OCI-LY7 (cell line): ENCODE measurements around the gene APEH. TPM values are rescaled to one million over a fixed set of nuclear protein-coding genes. Genes with fewer than 3 reads are reported as not detected.

Source experiments
- BruUV-seq: library from RNA; stranded (reverse); fragments of 400-500 nt; replicated peaks from 2 replicates; lab custom pipeline; 2021; lab: Mats Ljungman, UMichigan
- CTCF ChIA-PET: fragments of 300-600 bp; sonication (Branson Sonifier 250); formaldehyde crosslinking; loops from one replicate; lab custom pipeline; 2022; ENCODE audit warnings: antibody characterized with exemption; ENCODE audit not compliant: unreplicated experiment; lab: Charles Lee
- POLR2A ChIA-PET: fragments of 300-600 bp; sonication (Branson Sonifier 250); formaldehyde crosslinking; loops from one replicate; lab custom pipeline; 2022; ENCODE audit warnings: antibody characterized with exemption; lab: Charles Lee
- DNase-seq: peaks from one replicate; pipeline ENCODE4 v3.0.0-alpha.2; 2015; ENCODE audit warnings: low spot score
- H2AFZ ChIP-seq: fragments of 200-600 bp; sonication (generic), shearing (Covaris generic); 2 replicates; pipeline ENCODE4 v1.6.1; 2014; ENCODE audit warnings: mild to moderate bottlenecking, antibody characterized with exemption, low read length, moderate library complexity
- H3K27ac ChIP-seq: fragments of 200-600 bp; sonication (generic); 2 replicates; pipeline ENCODE4 v1.5.1; 2014; ENCODE audit warnings: mixed run types, low read depth, mild to moderate bottlenecking, moderate library complexity, low read length, inconsistent platforms; ENCODE audit not compliant: poor library complexity, severe bottlenecking
- H3K36me3 ChIP-seq: fragments of 200-600 bp; sonication (generic); 2 replicates; pipeline ENCODE4 v1.6.1; 2014; ENCODE audit warnings: mild to moderate bottlenecking, antibody characterized with exemption, low read length, moderate library complexity, mixed read lengths; ENCODE audit not compliant: insufficient read depth
- H3K4me1 ChIP-seq: fragments of 200-600 bp; sonication (generic); 2 replicates; pipeline ENCODE4 v1.5.1; 2014; ENCODE audit warnings: mild to moderate bottlenecking, low read length; ENCODE audit not compliant: insufficient read depth, poor library complexity, severe bottlenecking
- H3K4me2 ChIP-seq: fragments of 200-600 bp; sonication (generic); 2 replicates; pipeline ENCODE4 v1.6.1; 2014; ENCODE audit warnings: mild to moderate bottlenecking, low read length
- H3K4me3 ChIP-seq: fragments of 200-600 bp; sonication (generic); 2 replicates; pipeline ENCODE4 v1.5.1; 2014; ENCODE audit warnings: mild to moderate bottlenecking, low read depth, low read length; ENCODE audit not compliant: poor library complexity, severe bottlenecking
- H3K79me2 ChIP-seq: fragments of 200-600 bp; sonication (generic); 2 replicates; pipeline ENCODE4 v1.6.1; 2016; ENCODE audit warnings: low read depth, mild to moderate bottlenecking, low read length, moderate library complexity, mixed read lengths; ENCODE audit not compliant: insufficient read depth
- H3K9me2 ChIP-seq: fragments of 200-600 bp; sonication (generic); 2 replicates; pipeline ENCODE4 v1.6.1; 2016; ENCODE audit warnings: mild to moderate bottlenecking, low read length, mixed read lengths; ENCODE audit not compliant: insufficient read depth
- H3K9me3 ChIP-seq: fragments of 200-600 bp; sonication (generic); 2 replicates; pipeline ENCODE4 v1.6.1; 2014; ENCODE audit warnings: mild to moderate bottlenecking, mixed run types, low read length, mixed read lengths
- H4K20me1 ChIP-seq: fragments of 200-600 bp; sonication (generic); 2 replicates; pipeline ENCODE4 v1.6.1; 2014; ENCODE audit warnings: mild to moderate bottlenecking, antibody characterized with exemption, low read length, moderate library complexity, mixed read lengths; ENCODE audit not compliant: insufficient read depth
- EZH2phosphoT487 ChIP-seq: fragments of 200-600 bp; sonication (generic); IDR thresholded peaks from 2 replicates; pipeline ENCODE4 v1.6.1; 2018; ENCODE audit warnings: low read depth, borderline replicate concordance, mild to moderate bottlenecking, mixed run types, antibody characterized with exemption, low read length, moderate library complexity, mixed read lengths
- intact Hi-C: fragments of 100-400 bp; cut with micrococcal nuclease; formaldehyde crosslinking; loops from one replicate; pipeline ENCODE4 v1.10.0; 2022; ENCODE audit not compliant: unreplicated experiment
- total RNA-seq, 2 experiments: library from RNA; depleted of rRNA in 1 of 2; stranded (reverse); fragments of >200 nt in 1 of 2; shearing (Covaris generic) in 1 of 2; gene quantifications; 2 replicates each; pipeline ENCODE4 v1.2.3, GENCODE V29; 2014 to 2022
- TF ChIP-seq, protein P1 (sequence below): fragments of 200-600 bp; sonication (generic); conservative IDR thresholded peaks from 2 replicates; pipeline ENCODE4 v1.5.1; 2014; ENCODE audit warnings: mild to moderate bottlenecking, antibody characterized with exemption, low read length, moderate library complexity, mixed read lengths

Gene APEH
- total RNA-seq, 2 experiments from 2014 or later, result 112 to 132 TPM

DNA sequence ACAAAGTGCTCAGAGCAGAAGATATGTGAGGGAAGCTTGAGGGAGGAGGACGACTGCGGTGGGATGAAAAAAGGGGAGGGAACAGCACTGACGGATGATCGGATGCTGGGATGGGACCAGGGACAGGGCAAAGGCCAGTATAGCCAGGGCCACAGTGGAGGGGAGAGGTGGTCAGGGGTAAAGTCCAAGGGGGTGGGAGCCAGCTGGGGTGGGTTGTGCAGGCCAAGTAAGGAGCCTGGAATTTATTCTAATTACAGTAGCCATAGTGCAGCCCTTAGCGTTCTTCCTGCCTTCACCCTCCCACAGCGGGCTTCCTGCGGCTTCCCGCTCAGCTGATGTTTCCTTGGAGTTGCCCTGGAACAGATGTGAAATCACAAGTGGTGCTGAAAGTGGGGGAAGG lies 7.6 kb upstream of the APEH start:
- H3K4me3 ChIP-seq, result no peak overlapping the region
- no peak overlapping the region for H2AFZ ChIP-seq
- no TSS peak for BruUV-seq
- H3K4me1 ChIP-seq, result no peaks in the 10 kb centered on the region
- no peaks in the 10 kb centered on the region for H3K9me2 ChIP-seq
- no peaks in the 10 kb centered on the region for H3K36me3 ChIP-seq
- no peak for DNase-seq
- TF ChIP-seq EZH2phosphoT487, result no peak
- TF ChIP-seq, protein P1, sequence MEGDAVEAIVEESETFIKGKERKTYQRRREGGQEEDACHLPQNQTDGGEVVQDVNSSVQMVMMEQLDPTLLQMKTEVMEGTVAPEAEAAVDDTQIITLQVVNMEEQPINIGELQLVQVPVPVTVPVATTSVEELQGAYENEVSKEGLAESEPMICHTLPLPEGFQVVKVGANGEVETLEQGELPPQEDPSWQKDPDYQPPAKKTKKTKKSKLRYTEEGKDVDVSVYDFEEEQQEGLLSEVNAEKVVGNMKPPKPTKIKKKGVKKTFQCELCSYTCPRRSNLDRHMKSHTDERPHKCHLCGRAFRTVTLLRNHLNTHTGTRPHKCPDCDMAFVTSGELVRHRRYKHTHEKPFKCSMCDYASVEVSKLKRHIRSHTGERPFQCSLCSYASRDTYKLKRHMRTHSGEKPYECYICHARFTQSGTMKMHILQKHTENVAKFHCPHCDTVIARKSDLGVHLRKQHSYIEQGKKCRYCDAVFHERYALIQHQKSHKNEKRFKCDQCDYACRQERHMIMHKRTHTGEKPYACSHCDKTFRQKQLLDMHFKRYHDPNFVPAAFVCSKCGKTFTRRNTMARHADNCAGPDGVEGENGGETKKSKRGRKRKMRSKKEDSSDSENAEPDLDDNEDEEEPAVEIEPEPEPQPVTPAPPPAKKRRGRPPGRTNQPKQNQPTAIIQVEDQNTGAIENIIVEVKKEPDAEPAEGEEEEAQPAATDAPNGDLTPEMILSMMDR, result no peak
- ChIA-PET POLR2A (no interaction called here), CTCF (interaction anchor here (1.2 kb wide), 1 partner anchor 127 kb away, joined by 4 read pairs; no protein-coding TSS in a partner anchor)
- no peak overlapping the region for H3K27ac ChIP-seq
- no peaks in the 10 kb centered on the region for H3K79me2 ChIP-seq
- no peaks in the 10 kb centered on the region for H4K20me1 ChIP-seq
- intact Hi-C loops, result no loop called here
- H3K4me2 ChIP-seq, result no peak overlapping the region
- H3K9me3 ChIP-seq, result no peaks in the 10 kb centered on the region

DNA sequence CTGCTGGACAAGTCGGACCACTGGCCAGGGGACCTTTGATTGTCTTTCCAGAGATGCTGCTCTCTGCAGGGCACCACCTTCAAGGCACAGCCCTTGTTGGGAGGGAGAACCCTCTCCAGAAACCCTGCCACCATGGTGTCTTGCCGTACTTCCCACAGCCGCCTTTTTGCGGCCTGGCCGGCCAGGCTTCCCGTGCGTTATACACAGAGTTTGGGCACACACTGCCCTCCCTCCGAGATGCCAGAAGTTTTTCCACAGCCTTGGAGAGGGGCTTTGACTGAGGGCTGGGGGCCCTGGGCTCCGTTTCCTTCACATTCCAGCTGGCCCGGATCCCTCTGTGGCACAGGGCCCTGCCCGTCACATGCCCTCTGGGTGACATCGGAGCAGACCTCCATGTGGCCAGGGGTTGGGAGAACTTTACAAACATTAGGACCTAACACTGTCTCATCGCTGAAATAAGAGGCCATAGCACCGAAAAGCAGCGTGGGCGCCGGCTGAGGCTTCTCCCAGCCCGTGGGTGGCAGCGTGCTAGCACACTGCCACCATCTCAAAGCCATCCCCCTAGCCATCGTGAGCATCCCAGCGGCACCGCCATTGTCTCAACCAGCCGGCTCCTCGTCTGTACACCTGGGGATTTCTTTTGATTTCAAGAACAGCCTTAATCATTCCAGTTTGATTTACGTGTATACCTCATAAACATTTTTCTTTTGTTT lies 6.3 kb upstream of the APEH start:
- no peaks in the 10 kb centered on the region for H3K36me3 ChIP-seq
- H4K20me1 ChIP-seq, result no peaks in the 10 kb centered on the region
- no peak for TF ChIP-seq EZH2phosphoT487
- TF ChIP-seq, protein P1, result no peak
- 0 out of 2 replicates have a peak, but pooled peaks cover 8% of the 10 kb centered on the region for H3K79me2 ChIP-seq
- H3K27ac ChIP-seq, result no peak overlapping the region
- ChIA-PET CTCF (no interaction called here), POLR2A (no interaction called here)
- no peak overlapping the region for H3K4me2 ChIP-seq
- no peaks in the 10 kb centered on the region for H3K9me3 ChIP-seq
- DNase-seq, result no peak
- H3K9me2 ChIP-seq, result no peaks in the 10 kb centered on the region
- no TSS peak for BruUV-seq
- peaks cover 7% of the 10 kb centered on the region for H3K4me1 ChIP-seq
- H2AFZ ChIP-seq, result no peak overlapping the region
- no peak overlapping the region for H3K4me3 ChIP-seq
- intact Hi-C loops, result no loop called here

DNA sequence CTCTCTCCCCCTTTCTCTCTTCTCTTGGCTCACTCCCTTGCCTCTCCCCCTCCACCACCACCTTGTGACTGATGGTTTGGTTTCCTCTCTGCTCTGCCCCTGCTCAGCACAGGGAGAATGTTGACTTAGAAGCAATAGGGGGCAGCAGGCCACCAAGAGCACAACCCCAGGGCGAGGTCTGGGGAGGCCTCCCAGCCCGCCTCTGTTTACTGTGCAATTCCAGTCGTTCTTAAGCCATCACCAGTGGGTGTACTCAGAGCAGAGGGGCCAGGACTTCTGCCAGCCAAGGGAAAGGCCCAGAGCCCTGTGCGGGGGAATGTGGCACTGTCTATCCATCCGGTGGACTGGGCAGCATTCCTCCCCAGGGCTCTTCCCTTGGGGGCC lies 5.7 kb upstream of the APEH start:
- DNase-seq, result peak; percentile 19
- Histone ChIP-seq H3K79me2 (0 out of 2 replicates have a peak, but pooled peaks cover 8% of the 10 kb centered on the region), H3K4me1 (peaks cover 7% of the 10 kb centered on the region), H4K20me1 (no peaks in the 10 kb centered on the region), H3K4me3 (no peak overlapping the region), H3K9me3 (no peaks in the 10 kb centered on the region), H3K36me3 (no peaks in the 10 kb centered on the region), H3K4me2 (no peak overlapping the region), H3K9me2 (no peaks in the 10 kb centered on the region), H3K27ac (no peak overlapping the region), H2AFZ (no peak overlapping the region)
- no peak for TF ChIP-seq EZH2phosphoT487
- TF ChIP-seq, protein P1, result peak; percentile 38; the same call in 1 of the 2 replicates
- CTCF ChIA-PET, result no interaction called here
- intact Hi-C loops, result no loop called here
- no TSS peak for BruUV-seq
- POLR2A ChIA-PET, result no interaction called here
